Measurements from ENCODE around the gene CLIP2.

Gene CLIP2

GRCh38 chr7:74271742-74272141 lies 17.5 kb upstream of the CLIP2 start:
- DNase-seq (ENCODE audit: low spot score): no peak

DNA sequence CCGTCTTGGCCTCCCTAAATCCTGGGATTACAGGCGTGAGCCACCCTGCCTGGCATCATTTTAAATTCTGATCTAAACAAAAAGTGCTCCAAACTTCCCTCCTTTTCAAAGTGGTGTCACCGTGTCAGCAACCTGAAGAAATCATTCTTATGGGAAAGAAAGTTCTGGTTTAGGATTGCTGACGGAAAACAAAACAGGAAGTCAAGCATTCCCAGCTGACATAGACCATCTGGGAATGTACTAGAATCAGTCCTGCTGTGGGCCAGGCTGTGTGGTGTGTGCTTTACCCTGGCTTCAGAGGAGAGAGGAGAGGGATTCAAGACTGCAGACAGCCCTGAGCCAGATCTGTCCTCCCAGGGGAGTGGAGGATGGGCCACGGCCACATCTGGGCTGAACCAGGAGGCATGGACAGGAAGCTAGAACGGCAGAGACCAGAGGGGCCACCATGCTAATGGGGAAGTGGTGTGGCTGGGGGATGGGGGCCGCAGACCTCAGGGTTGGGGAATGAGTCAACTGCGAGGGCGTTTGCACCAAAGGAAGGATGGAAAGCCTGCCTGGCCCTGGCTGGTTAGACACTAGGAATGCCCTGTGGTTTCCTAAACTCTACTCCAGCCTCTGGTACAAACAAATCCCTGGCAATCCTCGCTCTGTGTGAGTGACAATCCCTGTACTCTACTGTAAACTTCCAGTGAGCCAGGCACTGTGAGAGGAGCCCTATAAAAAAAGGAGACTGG lies 16.7 kb upstream of the CLIP2 start:
- DNase-seq (ENCODE audit: low spot score): peak; percentile 52

- no peak for DNase-seq (ENCODE audit: low spot score)
Observed at GRCh38 chr7:74275401-74275881, 13.8 kb upstream of the CLIP2 start.

DNA sequence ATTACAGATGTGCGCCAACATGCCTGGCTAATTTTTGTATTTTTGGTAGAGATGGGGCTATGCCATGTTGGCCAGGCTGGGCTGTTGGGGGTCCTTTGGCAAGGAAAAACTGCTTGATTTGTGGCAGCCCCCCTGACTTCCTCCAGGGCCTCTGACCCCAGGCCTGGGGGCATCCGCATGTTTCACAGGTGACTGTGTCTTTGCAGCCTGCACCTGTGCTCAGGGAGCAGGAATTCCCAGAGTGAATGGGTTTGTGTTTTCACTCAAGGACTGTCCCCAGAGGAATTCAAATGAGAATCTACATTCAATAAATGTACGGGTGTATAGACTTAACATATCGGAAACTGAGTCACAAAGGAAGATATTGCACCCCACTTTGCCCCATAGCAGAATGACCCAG lies 11.6 kb upstream of the CLIP2 start:
- no peak for DNase-seq (ENCODE audit: low spot score)

GRCh38 chr7:74280985-74281384 lies 8.2 kb upstream of the CLIP2 start:
- DNase-seq (ENCODE audit: low spot score): no peak

GRCh38 chr7:74282748-74283459 lies 6.3 kb upstream of the CLIP2 start:
- no peak for DNase-seq (ENCODE audit: low spot score)

DNA sequence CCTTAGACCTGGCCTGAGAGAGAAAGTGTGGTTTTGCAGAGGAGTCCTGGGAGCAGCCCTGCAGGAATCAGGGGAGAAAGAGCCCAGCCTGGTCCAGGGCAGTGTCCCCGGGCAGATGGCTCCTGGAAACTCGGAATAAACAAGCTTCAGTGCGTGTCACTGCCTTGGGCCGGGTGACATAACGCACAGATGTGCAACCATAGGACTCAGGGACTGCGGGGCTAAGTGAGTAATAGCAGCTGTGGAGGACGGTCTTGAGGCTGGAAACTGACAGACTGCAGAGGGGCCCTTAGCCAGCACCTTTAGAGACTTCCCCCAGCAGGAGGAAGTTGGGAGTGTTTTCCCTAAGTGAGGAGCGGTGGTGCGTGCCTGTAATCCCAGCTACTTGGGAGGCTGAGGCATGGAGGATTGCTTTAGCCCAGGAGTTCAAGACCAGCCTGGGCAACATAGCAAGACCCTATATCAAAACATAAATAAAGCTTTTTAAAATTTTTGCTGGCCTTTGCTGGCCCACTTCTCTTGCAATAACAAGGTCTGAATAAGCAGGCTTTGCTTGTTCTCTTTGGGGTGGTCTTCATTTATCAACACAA lies 5.3 kb upstream of the CLIP2 start:
- no peak for DNase-seq (ENCODE audit: low spot score)

DNA sequence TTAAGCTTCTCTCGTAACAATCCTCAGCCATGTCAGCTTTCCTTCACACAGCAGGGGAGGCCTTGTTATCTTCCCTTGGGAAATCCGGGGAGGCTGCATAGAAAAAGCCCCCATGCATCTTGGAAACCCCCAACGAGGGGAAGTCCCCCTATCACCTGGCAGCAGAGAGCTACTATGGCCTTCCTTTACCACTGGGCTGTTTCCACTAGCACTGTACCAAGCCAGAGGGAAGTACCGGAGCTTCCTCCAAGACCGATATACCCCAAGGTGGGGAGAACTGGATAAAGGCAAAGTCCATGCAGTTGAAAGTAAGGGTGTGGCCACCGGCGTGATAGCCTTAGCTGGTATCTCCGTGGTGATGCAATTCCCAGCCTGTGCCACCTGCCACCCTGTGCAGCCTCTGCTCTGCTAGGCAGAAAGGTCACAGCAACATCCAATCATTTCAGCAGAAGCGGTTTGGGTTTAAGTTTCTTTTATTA lies 4.4 kb upstream of the CLIP2 start:
- DNase-seq (ENCODE audit: low spot score): no peak

DNA sequence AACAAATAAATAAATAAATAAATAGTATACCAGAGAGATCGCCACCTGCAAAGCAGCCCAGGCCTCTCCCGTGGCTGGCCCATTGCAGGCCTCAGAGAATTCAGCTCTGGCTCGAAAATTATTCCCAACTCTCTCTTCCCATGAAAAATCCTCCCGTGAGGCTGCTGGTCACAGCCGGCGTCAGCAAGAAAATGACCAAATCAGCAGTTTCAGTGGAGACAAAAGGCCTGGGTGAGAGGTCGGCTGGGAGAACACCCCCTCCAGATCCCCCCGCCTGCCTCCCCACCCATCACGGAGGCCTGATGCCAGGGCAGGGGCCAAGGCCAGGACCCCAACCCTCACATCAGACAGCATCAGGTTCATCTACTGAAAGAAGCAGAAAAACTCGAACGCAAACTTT lies 3.1 kb upstream of the CLIP2 start:
- no peak for DNase-seq (ENCODE audit: low spot score)

DNA sequence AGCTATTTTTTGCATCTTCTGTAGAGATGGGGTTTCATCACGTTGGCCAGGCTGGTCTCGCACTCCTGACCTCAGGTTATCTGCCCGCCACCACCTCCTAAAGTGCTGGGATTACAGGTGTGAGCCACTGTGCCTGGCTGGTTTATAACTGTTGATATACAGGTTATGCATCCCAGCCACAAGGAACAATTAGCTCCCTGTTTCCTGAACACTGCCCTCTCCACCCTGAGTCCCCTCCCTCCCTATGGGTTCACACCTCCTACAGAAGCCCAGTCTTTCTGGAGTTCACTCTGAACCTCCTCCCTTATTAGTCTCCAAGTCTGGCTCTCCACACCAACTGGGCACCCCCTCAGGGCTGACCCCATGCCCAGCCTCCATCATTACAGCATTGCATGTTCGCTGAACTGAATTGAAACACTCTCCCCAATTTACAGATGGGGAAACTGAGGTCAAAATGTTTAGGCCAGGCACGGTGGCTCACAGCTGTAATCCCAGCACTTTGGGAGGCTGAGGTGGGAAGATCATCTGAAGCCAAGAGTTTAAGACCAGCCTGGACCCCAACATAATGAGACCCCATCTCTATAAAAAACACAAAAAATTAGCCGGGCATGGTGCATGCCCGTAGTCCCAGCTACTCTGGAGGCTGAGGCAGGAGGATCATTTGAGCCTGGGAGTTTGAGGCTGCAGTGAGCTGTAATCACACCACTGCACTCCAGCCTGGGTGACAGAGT lies 1.7 kb upstream of the CLIP2 start:
- DNase-seq (ENCODE audit: low spot score): no peak

DNA sequence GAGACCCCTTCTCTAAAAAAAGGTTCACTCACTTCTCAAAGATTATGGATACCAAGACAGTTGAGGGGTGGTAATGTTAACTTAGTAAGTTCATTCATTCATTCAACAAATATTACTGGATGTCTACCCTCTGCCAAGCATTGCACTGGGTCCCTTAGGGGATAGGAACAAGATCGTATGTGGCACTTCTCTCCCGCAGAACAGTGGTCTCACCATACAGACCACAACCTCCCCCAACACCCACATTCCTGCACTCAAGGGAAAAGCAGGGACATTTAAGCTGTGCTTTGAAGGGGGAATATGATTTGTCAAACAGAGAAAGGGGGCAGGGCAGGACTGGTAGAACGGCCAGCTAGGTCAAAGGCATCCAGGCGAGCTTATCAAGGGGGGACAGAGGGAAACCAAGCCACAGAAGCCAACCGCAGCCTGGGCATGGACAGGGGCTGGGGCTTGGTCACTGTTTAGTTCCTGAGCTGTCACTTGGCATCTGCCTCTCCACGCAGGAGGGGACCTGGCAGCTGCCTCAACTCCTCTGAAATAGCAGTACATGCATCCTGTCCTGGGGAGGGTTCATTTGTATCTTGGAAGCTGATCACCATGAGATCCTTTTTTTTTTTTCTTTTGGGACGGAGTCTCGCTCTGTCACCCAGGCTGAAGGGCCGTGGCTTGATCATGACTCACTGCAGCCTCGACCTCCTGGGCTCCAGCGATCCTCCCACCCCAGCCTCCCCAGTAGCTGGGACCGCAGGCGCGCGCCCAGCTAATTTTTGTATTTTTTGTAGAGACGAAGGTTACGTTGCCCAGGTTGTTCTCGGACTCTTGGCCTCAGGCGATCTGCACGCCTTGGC lies 949 bp upstream of the CLIP2 start:
- DNase-seq (ENCODE audit: low spot score): no peak

GRCh38 chr7:74289659-74290552 lies 699 bp downstream of the CLIP2 start:
- DNase-seq (ENCODE audit: low spot score): no peak

- DNase-seq (ENCODE audit: low spot score): no peak
Observed at GRCh38 chr7:74290553-74290950, 1.3 kb downstream of the CLIP2 start.

GRCh38 chr7:74290981-74291441 lies 1.8 kb downstream of the CLIP2 start:
- no peak for DNase-seq (ENCODE audit: low spot score)

DNA sequence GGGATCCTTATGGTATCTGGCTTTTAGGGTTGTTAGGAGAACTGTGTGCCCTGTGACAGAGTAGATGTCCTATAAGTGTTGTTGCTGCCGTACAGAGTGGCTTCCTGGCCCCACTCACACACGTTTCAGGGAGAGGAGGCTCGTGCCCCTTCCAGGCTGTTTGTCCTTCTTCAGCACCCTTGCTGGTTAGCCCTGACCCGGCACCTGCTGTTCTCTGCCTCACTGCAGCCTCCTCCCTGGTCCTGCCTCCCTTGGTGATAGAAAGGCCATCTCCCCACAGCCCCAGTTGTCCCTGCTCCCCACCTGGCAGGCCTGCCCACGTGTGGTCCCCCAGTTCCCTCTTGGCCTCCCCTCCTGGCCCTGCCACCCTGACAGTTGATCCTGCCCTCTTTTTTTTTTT lies 2.3 kb downstream of the CLIP2 start:
- DNase-seq (ENCODE audit: low spot score): no peak

GRCh38 chr7:74292757-74293576 lies 3.8 kb downstream of the CLIP2 start:
- no peak for DNase-seq (ENCODE audit: low spot score)

DNA sequence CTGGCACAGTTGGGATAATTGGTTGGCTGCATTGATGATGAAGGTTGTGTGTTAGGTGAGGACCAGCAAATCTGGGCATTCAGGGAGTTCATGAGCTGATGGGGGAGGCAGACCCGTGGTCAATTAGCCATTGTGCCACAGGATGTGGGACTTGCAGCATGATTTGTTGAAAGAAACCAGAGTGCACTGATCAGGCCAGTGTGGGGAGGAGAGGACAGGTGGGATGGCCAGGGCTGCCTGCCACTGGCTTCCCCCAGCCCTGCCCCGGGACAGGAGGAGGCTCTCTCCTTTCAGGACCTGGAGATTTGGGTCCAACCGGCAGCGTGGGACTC lies 4.3 kb downstream of the CLIP2 start:
- no peak for DNase-seq (ENCODE audit: low spot score)

DNA sequence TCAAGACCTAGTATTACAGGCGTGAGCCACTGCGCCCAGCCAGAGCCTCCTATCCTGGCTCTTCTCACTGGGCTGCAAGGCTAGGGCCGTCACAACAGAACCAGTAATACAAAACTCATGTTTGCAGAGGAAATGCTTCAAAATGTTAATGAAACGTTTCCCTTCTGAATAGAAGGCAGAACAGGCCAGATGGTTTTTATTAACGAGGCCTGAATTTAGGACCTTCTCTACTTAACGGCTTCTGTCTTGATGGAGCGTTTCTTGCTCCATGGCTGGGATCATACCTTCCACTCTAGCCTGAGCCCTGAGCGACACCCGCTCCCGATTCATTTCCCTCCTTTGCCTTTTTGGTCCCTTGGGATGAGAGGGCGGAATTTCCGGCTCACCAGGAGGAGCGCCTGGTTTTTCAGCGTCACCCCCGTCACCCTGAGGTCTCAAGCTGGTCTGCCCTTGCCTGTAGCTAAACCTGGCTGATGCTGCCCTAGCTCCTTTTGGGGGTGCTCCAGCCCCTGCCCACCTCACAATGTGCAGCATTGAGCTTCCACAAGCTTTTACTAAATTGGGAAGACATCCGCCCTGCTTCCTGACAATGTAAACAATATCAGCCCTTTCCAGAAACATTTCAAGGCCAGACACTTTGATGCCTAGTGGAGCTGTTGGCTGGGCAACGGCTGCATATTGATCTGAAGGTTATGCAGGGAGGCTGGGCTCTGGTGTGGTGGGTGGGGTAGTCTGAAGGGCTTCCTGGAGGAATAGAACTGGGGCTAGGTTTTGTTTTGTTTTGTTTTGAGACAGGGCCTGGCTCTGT lies 5.2 kb downstream of the CLIP2 start:
- no peak for DNase-seq (ENCODE audit: low spot score)
